Thyroid gland (tissue), 4 donors: ENCODE measurements around the gene DIP2C.
"Not testable (repeated sequence)": the region's sequence is repeated elsewhere in the genome, so short reads cannot be mapped to it uniquely, and the experiment has no call there.

ENCODE experiments used
- CTCF ChIP-seq, 6 experiments: fragments of 200-600 bp in 3 of 6; fragments of 450-650 bp in 3 of 6; sonication (generic) in 3 of 6; IDR thresholded peaks; one replicate each; pipeline ENCODE4 v1.5.1; 2016 to 2019; ENCODE audit warnings: antibody characterized with exemption in 6 of 6, mild to moderate bottlenecking in 2 of 6, inconsistent platforms in 1 of 6, moderate library complexity in 1 of 6
- POLR2A ChIP-seq, 2 donors: fragments of 450-650 bp; IDR thresholded peaks; one replicate each; pipeline ENCODE4 v1.6.1; 2017; ENCODE audit warnings: antibody characterized with exemption in 2 of 2, mild to moderate bottlenecking in 2 of 2, moderate library complexity in 1 of 2

- TF ChIP-seq POLR2A, CTCF (IDR thresholded peaks at IDR 0.05): not testable (repeated sequence)
These were observed 423.5 kb downstream of the DIP2C start for GRCh38 chr10:265816-266588.
